Liver (tissue), 3 donors: Measurements from ENCODE around the gene TMPRSS11D.

ENCODE experiments used
- ATF3 ChIP-seq: IDR thresholded peaks from 2 replicates; pipeline ENCODE4 v1.6.1; 2016; ENCODE audit warnings: antibody characterized with exemption
- CTCF ChIP-seq: fragments of 150-350 bp; IDR thresholded peaks from 2 replicates; pipeline ENCODE4 v1.5.1; 2017; ENCODE audit warnings: improper control_type of control experiment, low read depth, low read length; ENCODE audit not compliant: missing input control
- FOXA2 ChIP-seq: IDR thresholded peaks from 2 replicates; pipeline ENCODE4 v1.6.1; 2016; ENCODE audit warnings: antibody characterized with exemption
- MAX ChIP-seq: IDR thresholded peaks from 2 replicates; pipeline ENCODE4 v1.6.1; 2016; ENCODE audit warnings: antibody characterized with exemption
- REST ChIP-seq: IDR thresholded peaks from 2 replicates; pipeline ENCODE4 v1.6.1; 2016; ENCODE audit warnings: antibody characterized with exemption, mild to moderate bottlenecking
- TF ChIP-seq, protein P1 (sequence below): IDR thresholded peaks from 2 replicates; pipeline ENCODE4 v1.6.1; 2016; ENCODE audit warnings: antibody characterized with exemption
- donor health status: healthy.
- donor health status: healthy.

DNA sequence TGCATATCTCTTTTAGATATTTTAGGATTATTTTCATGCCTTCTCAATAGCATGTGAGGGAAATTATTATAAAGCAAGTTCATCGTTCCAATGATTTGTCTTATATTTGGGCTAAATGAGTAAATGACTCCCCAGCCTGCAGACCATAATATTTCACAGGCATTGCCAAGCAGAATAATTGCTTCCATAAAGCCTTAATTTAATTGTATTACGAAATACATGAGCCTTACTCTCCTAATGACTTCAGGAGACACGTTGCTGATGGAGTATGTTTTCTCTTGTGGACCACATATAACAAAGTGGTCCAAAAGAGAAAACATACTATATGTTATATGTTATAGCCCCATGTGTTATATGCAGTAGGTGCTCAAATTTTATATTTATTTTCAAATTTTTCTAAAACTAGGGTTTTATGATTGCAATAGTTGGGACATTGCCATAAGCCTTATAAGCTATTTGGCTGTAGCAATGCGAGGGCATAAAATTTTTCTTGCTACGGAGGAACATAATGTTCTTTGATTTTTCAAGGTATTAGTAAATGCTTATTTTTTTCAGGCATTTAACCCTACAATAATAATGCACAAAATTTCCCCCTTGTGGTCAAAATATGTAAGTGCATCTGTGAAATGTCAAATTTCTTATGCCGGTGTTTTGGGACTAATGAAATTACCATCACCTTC is 26.2 kb upstream of the TMPRSS11D start:
- peak; percentile 57 for TF ChIP-seq CTCF
- no peak for TF ChIP-seq MAX
- no peak for TF ChIP-seq FOXA2
- TF ChIP-seq, protein P1, sequence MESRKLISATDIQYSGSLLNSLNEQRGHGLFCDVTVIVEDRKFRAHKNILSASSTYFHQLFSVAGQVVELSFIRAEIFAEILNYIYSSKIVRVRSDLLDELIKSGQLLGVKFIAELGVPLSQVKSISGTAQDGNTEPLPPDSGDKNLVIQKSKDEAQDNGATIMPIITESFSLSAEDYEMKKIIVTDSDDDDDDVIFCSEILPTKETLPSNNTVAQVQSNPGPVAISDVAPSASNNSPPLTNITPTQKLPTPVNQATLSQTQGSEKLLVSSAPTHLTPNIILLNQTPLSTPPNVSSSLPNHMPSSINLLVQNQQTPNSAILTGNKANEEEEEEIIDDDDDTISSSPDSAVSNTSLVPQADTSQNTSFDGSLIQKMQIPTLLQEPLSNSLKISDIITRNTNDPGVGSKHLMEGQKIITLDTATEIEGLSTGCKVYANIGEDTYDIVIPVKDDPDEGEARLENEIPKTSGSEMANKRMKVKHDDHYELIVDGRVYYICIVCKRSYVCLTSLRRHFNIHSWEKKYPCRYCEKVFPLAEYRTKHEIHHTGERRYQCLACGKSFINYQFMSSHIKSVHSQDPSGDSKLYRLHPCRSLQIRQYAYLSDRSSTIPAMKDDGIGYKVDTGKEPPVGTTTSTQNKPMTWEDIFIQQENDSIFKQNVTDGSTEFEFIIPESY, result no peak
- TF ChIP-seq ATF3, result no peak
- no peak for TF ChIP-seq REST
